ENCODE results near the gene RBFOX2.
"Not testable (repeated sequence)": the region's sequence is repeated elsewhere in the genome, so short reads cannot be mapped to it uniquely, and the experiment has no call there.

RBFOX2 gene

GRCh38 chr22:35736166-35736565 is 292.5 kb downstream of the RBFOX2 start:
- no peak for ATAC-seq
- DNase-seq = no peak

GRCh38 chr22:35735542-35735941 is 293.1 kb downstream of the RBFOX2 start:
- ATAC-seq (no peak), DNase-seq (no peak)

- no peak for ATAC-seq
- no peak for DNase-seq
Measured at GRCh38 chr22:35734517-35734827, 294.2 kb downstream of the RBFOX2 start.

GRCh38 chr22:35733791-35734516 is 294.7 kb downstream of the RBFOX2 start:
- DNase-seq (no peak), ATAC-seq (no peak)

GRCh38 chr22:35733036-35733435 is 295.6 kb downstream of the RBFOX2 start:
- no peak for ATAC-seq
- DNase-seq = no peak

GRCh38 chr22:35732116-35732515 is 296.5 kb downstream of the RBFOX2 start:
- no peak for ATAC-seq
- no peak for DNase-seq

- no peak for ATAC-seq
- no peak for DNase-seq
Measured at GRCh38 chr22:35731321-35731720, 297.3 kb downstream of the RBFOX2 start.

- DNase-seq (no peak), ATAC-seq (no peak)
Measured at GRCh38 chr22:35729309-35729698, 299.3 kb downstream of the RBFOX2 start.

- ATAC-seq (no peak), DNase-seq (no peak)
Measured at GRCh38 chr22:35728639-35729308, 299.9 kb downstream of the RBFOX2 start.

- ATAC-seq (no peak), DNase-seq (no peak)
Measured at GRCh38 chr22:35727436-35727835, 301.2 kb downstream of the RBFOX2 start.

GRCh38 chr22:35726933-35727332 is 301.7 kb downstream of the RBFOX2 start:
- DNase-seq = no peak
- no peak for ATAC-seq

GRCh38 chr22:35726398-35726797 is 302.2 kb downstream of the RBFOX2 start:
- DNase-seq = no peak
- ATAC-seq = no peak

GRCh38 chr22:35725521-35725920 is 303.1 kb downstream of the RBFOX2 start:
- DNase-seq (no peak), ATAC-seq (no peak)

GRCh38 chr22:35721960-35722359 is 306.7 kb downstream of the RBFOX2 start:
- no peak for ATAC-seq
- DNase-seq = no peak

- peak; percentile 13 for DNase-seq
- no peak for ATAC-seq
Measured at GRCh38 chr22:35719212-35719875, 309.3 kb downstream of the RBFOX2 start.

GRCh38 chr22:35717572-35717971 is 311.1 kb downstream of the RBFOX2 start, which contains the start of gene APOL5:
TSS of gene APOL5 (plus strand) at chr22:35717872. CDS start at chr22:35717872, 0 bp downstream.
- no peak for ATAC-seq
- DNase-seq = no peak

- DNase-seq (no peak), ATAC-seq (no peak)
Measured at GRCh38 chr22:35712672-35713071, 316.0 kb downstream of the RBFOX2 start.

GRCh38 chr22:35711336-35711735 is 317.3 kb downstream of the RBFOX2 start:
- DNase-seq = no peak
- ATAC-seq = no peak

GRCh38 chr22:35708917-35709316 is 319.7 kb downstream of the RBFOX2 start:
- ATAC-seq (no peak), DNase-seq (no peak)

GRCh38 chr22:35708453-35708852 is 320.2 kb downstream of the RBFOX2 start:
- no peak for DNase-seq
- no peak for ATAC-seq

GRCh38 chr22:35705141-35705540 is 323.5 kb downstream of the RBFOX2 start:
- ATAC-seq = no peak

GRCh38 chr22:35703861-35704584 is 324.6 kb downstream of the RBFOX2 start:
- DNase-seq (no peak), ATAC-seq (no peak)

More at GRCh38 chr22:35705141-35705540, 323.5 kb downstream of the RBFOX2 start:
- DNase-seq = no peak

GRCh38 chr22:35699852-35700251 is 328.8 kb downstream of the RBFOX2 start:
- not testable (repeated sequence) for DNase-seq

More at GRCh38 chr22:35699852-35700251, 328.8 kb downstream of the RBFOX2 start:
- ATAC-seq = not testable (repeated sequence)
